Astrocyte (in vitro differentiated cells and primary cell): ENCODE data around the gene ASPHD1.

ENCODE experiments used
- CTCF ChIP-seq: IDR thresholded peaks from 2 replicates; pipeline ENCODE4 v1.5.1; 2011; ENCODE audit warnings: low read depth, mild to moderate bottlenecking, inconsistent platforms, low read length, moderate library complexity; ENCODE audit not compliant: insufficient read depth
- EZH2 ChIP-seq: IDR thresholded peaks from 2 replicates; pipeline ENCODE4 v1.6.1; 2012; ENCODE audit warnings: mild to moderate bottlenecking, low read length, inconsistent platforms; ENCODE audit not compliant: insufficient read depth

GRCh38 chr16:29893553-29893952 lies 6.7 kb upstream of the ASPHD1 start:
- no peak for TF ChIP-seq CTCF
- TF ChIP-seq EZH2: no peak
